HG03520 (cell line): Measurements from ENCODE around the gene KLF6.

Experiments used
- ATAC-seq: cut with Tn5 transposase; IDR thresholded peaks from one replicate; pipeline ENCODE4 v1.9.1; 2021; ENCODE audit warnings: mild to moderate bottlenecking, moderate library complexity; ENCODE audit not compliant: unreplicated experiment

Gene KLF6

GRCh38 chr10:3784510-3785250 is at the start of gene KLF6:
Gene KLF6, minus strand, starts transcription at chr10:3785209. Its CDS starts 195 bp downstream, at chr10:3785014.
- ATAC-seq, result peak; percentile 2

GRCh38 chr10:3834404-3834803 is 49.4 kb upstream of the KLF6 start:
- no peak for ATAC-seq

DNA sequence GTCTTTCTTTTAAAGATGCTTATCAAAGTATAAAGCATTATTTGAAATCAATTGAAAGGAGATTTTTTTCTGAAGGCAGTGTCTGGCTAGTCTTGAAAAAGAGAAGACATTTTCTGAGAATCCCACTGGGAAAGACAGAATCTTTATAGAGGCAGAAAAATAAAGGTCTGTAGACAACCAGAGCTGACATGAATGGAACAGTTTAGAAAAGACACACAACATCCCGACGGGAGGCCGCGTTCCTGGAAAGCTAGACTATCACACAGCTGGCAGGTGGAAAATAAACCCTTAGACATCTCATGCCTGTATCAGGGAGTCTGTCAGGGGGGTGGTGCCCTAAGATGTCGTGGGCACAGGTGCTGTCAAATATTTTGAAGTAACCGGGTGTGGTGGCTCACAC is 48.0 kb upstream of the KLF6 start:
- no peak for ATAC-seq

GRCh38 chr10:3832022-3832786 is 47.2 kb upstream of the KLF6 start:
- no peak for ATAC-seq

DNA sequence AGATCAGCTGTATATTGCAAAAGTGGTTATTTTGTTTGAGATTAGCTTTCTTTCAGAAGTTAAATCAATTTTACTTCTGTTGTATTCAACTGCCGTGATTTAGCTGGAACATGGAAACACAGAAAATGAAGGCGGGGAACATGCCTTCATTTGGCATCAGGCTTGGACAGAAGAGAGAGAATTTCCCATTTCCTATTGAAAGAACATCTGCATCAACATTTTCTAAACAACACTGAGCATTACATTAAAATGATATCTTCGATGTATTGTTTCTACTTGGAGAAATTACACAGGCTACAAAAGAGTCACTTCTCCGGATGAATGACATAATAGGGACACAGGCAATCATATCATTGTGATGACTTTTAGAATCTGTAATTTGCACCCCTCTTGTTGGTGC is 46.6 kb upstream of the KLF6 start:
- ATAC-seq, result no peak

DNA sequence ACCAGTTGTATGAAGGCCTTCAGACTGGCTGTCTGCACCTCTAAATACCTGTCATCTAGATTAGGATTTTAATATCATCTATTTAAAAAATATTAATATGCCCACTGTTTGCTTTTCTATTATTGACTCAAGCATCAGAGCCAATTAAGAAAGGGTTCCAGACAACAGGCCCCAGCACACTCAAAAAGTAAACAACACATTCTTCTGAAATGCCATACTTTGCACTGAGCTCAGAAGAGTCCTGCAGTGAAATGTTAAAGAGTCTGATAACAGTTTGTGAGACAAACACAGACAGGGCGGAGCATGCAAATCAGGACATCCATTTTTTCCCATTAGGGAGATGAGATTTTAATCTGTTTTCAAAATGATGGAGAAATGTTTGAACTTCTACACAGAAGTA is 45.9 kb upstream of the KLF6 start:
- ATAC-seq, result no peak

DNA sequence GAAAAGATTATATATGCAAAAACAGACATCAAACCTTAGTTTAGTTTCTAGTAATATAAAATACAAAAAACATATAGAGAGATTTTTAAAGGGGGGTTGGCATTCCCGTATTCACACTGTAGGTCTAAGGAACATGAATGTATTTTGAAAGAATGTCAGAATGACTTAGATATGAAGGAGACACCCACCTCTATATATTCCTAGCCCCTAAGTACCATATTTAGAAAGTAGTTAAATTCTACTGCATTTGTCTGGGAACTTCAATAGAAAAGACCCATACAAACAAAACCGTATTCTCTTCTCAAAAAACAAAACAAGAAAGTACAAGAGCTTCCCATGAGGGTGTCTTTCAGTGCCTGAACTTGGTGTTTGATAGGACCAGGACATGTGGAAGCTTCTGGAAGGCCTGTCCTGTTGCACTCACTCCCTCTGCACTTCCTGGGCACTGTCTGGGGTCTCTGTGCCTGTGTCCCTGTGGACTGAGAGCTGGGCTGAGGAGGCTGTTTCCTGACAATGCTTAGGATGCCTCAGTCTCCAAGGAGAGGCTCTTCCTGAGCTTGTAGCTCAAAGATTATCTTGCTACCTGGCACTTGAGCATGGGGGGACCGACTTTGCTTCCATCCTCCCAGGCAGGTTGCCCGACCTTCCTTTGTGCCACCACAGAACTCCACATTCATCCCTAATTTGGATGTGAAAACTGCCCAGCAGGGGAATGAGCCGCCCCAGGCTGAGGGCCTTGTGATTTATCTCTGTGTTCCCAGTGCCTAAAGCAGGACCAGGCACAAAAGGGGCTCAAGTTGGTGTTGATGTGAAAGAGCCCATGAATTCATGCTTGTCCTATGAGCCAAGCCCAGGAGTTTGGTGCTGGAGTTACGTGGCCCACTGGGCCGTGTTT is 44.4 kb upstream of the KLF6 start:
- no peak for ATAC-seq

- ATAC-seq, result peak; percentile 54
Measured at GRCh38 chr10:3828404-3829155, 43.6 kb upstream of the KLF6 start.

GRCh38 chr10:3827768-3828403 is 42.9 kb upstream of the KLF6 start:
- ATAC-seq, result no peak

DNA sequence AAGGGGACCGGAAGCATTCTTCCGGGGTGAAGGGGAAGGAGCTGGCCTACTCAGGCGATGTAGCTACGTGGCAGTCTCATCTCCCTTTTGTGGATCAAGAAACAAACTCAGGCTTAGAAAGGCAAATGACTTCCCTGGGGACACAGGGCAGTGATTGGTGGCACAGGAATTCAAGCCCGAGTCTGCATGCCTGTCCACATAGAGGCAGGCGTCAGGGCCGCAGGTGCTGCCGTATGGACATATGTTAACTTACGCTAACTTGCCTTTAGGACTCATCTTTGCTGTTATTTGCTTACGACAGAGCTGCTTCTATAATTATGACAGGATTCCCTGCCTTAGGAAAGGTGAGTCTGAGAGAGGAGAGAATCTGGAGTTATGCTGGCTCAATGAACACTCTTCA is 42.3 kb upstream of the KLF6 start:
- ATAC-seq, result no peak

DNA sequence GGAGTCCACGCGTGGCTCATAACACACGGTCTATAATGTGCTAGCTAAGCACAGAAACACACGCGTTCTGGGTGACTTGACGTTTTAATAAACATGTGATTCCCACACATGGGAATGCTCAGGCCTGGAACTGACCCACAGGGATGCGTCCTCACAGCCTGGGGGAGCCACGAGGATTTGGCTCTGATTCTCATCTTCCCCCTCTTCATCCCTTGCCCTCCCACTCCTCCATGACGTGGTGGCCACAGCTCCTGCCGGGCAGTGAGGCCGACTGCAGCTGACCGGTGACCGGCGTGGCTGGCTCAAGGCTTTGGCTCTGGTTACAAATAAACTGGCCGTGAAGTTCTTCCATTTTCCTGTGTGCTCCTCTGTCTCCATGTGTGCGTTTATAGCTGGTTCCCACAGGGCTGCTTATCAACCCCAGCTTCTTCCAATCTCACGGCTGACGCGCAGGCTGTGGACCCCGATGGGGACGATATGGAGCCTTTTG is 40.9 kb upstream of the KLF6 start:
- ATAC-seq, result no peak

GRCh38 chr10:3825244-3825643 is 40.2 kb upstream of the KLF6 start:
- ATAC-seq, result no peak

- ATAC-seq, result no peak
Measured at GRCh38 chr10:3822541-3823330, 37.7 kb upstream of the KLF6 start.

GRCh38 chr10:3820255-3820654 is 35.2 kb upstream of the KLF6 start:
- no peak for ATAC-seq

DNA sequence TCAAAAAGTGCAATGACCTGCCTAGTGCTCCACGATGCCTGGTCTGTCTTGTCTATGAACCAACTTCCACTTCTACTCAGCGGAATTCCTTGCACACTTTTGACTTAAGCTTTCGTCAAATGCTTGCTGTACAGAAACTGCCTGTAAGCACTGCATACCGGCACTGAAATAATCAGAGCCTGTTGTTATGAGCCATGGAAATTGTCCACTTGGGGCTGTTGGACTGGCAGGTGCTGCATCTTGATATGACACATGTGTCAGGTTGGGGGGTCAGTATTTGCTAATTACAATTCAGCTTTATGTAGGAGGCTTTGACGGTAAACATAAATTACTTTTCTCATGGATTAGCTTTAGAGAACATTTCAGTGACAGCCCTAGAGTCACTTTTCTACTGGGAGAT is 32.0 kb upstream of the KLF6 start:
- ATAC-seq, result no peak

DNA sequence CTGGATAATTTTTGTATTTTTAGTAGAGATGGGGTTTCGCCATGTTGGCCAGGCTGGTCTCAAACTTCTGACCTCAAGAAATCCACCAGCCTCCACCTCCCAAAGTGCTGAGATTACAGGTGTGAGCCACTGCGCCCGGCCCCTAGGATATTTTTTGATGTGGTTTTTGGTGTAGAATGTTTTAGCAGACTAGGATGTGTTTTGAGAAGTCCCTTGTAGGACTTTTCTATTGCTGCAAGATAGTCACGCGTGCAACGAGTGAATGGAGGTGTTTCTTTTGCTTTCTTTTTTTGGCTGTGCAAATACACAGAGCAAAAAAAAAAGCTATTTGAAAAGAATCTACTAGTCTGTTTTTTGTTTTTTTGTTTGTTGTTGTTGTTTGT is 29.8 kb upstream of the KLF6 start:
- no peak for ATAC-seq

DNA sequence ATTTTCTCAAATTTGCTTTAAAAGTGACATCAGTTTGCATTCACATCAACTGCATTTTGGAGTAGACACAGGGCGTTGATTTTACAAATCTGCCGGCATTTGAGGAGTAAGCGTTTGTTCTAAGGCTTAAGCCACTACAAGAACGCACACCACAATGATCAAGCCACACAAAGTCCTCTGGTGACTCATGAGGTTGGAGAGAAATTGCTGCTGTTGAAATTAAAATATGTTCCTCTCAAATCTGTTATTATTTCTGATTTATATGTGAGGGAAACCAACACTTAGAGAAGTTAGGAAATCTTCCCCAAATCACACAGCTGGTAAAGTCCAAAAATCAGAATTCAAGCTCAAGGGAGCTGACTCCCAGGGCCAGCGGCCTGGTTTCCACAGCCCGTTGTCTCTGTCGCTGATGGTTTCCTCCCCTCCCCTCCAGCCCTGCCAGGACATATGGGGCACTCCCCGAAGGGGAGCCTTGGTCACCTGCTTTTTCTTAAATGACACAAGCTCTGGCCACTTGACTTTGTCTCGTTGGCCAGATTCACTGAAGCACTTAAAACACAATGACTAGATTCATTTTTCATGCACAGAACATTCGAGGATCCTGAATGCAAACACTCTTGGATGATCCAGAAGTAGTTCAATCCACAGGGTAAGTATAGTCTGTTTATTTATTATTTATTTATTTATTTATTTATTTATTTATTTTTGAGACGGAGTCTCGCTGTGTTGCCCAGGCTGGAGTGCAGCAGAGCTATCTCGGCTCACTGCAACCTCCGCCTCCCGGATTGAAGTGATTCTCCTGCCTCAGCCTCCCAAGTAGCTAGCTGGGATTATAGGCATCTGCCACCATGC is 29.2 kb upstream of the KLF6 start:
- ATAC-seq, result no peak

DNA sequence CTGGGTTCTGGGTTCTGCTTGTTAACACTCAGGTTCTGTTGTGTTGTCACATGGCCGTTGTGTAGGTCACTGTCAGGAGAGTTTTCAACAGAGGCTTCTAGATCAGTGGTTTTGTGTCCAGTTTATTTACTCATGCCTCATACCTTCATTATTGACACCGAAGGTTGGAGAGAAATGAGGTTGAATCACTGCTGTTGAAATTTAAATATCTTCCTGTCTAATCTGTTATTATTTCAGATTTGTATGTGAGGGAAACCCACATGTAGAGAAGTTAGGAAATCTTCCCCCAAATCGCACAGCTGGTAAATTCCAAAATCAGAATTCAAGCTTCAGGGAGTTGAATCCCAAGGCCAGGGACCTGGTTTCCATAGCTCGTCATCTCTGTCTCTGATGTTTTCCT is 28.3 kb upstream of the KLF6 start:
- no peak for ATAC-seq
